Stromal cell of bone marrow (primary cell): Measurements from ENCODE around the gene FAM107A.

ENCODE experiments used
- DNase-seq: peaks from one replicate; pipeline ENCODE4 v3.0.0-alpha.2; 2012; ENCODE audit warnings: low read depth

Gene FAM107A, protein sequence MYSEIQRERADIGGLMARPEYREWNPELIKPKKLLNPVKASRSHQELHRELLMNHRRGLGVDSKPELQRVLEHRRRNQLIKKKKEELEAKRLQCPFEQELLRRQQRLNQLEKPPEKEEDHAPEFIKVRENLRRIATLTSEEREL

DNA sequence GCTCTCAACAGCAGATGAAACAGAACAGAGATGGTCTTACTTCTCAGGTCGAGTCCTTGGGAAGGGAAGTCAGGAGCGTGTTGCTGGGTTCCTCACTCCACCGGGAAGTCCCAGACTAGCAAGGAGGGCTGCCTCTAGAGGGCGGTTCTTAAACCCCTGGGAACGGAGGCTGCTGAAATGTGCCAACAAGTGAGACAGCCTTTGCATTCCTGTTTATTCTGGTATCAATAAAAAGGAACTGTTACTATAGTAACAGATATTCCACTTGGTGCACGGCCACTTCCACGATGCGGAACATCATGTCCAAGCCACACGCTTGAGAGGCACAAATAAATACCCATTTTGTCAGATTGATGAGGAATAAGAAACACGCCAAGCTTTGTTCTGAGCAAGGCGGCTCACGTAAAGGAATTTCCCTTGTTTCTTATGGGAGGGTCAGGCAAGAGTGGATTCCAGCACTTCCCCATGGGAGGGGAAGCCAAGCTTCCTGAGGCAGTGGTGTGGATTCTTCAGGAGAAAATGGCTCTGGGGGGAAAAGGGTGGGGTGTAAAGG, at the start of gene FAM107A:
FAM107A (minus strand) TSS at position 123 of the 553 bp plus-strand sequence. CDS start 7,531 bp downstream, outside the sequence.
- DNase-seq = peak; percentile 31

DNA sequence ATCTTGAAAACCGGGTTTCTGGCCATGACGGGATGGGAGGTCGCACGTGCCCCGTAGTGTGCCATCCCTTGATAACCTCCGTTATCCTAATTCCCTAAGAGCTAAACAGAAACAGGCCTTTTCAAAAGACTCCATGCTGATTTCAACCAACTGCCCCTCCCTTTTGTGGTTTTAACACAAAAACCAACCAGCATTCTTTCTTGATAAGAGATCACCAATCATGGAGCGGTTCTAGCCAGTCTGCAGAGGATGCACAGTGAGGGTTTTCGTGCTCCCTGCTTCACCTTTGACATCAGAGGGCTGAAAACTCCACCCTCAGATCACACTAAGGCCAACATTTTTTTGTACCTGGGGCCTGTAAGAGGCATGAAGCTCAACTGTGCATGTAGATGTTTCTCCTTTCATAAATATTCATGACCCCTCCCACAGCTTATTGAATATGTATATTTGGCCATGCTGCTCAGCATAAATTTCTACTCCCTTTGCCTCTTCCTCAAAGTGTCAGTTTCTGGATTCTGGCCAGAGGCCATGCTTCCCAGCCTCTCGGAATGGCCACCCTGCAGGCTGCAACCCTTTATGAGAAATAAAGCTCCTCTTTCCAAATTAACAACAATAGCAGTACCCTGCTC, 48.1 kb upstream of the FAM107A start:
- no peak for DNase-seq

DNA sequence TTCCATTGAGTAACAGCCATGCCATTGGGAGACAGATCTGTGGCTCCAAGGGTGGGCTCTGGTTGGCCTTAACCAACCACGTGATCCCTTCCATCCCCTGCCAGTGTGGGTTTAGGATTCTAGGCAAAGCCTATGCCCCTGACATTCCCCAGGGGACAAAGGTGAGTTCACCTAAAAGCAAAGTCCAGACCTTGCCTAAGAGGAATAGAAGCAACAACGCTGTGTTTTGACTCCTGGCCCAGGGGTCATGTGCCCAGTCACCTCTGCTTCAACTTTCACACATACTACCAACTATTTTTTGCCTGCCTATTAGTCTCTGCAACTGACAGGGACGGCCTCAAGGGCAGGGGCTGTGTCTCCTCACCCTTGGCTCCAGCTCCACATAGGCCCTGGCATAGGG, 47.4 kb upstream of the FAM107A start:
- DNase-seq = no peak

DNA sequence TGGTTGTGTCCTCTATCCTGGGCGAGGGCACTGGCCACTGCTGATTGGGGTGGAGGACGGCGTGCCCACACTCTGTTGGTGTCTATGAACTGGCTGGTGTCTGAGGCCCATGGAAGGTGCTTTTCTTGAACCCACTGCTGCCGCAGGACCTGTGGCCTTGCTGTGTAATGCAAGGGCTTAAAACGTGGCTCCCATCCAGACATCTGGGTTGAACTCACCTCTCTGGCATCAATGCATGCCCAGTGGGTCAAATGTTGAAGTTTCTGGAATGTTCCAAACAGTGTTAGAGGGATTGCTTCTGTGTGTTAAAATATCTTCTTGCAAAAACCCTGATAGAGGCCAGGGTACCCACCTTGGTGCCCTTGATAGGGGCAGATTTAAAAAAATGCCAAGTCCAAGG, 46.8 kb upstream of the FAM107A start:
- no peak for DNase-seq

DNA sequence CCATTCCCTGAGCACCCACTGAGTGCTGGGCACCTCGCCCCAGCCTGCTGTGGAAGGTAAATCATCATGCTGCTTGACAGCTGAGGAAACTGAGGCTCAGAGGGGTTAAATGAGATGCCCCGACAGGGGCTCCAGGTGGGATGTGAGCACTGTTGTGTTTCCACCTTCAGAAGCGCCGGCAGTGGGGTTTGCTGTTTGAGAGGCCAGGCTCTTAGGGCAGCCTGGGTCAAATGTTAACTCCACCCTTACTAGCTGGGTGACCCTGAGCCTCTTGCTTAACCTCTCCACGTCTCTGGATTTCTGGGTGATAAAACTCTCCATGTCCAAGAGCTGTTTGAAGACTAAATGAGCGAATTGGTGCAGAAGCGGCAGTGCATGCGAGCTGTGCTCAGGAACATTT, 46.3 kb upstream of the FAM107A start:
- DNase-seq = no peak

DNA sequence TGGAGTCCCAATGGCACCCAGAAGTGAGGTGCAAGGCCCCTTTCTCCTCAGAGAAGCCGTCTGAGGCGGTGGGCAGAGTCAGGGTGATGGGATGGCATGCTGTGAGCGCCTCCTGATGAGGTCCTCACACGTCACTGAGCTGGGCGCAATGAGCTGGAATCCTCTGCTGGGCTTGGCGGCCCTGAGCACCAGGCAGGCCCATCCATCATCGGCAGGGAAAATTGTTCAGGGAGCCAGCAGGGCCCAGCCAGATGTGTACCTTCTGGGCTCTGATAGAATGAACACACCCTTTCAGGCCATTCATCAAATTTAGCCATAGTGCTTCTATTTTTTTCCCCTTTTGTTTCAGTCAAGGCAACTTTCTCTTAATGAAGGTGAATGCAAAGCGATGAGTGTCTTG, 45.7 kb upstream of the FAM107A start:
- DNase-seq = no peak

DNA sequence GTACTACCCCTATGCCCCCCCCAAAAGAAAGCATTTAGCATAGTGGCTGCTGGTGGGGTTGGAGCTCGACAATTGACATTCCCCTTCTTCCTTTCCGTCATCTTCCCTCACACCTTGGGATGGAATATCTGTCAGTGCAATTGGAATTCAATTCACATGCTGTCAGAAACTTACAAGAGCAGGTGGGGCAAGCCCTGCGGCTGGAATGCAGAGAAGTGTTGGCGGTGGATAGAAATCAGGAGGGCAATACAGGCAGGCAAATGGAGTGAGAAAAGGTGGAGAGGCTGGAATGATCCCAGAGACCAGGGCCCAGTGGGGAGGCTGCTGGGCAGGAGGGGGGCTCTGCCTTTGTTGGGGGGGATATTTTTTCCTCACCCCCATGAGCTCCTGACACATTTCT, 45.2 kb upstream of the FAM107A start:
- DNase-seq = no peak

DNA sequence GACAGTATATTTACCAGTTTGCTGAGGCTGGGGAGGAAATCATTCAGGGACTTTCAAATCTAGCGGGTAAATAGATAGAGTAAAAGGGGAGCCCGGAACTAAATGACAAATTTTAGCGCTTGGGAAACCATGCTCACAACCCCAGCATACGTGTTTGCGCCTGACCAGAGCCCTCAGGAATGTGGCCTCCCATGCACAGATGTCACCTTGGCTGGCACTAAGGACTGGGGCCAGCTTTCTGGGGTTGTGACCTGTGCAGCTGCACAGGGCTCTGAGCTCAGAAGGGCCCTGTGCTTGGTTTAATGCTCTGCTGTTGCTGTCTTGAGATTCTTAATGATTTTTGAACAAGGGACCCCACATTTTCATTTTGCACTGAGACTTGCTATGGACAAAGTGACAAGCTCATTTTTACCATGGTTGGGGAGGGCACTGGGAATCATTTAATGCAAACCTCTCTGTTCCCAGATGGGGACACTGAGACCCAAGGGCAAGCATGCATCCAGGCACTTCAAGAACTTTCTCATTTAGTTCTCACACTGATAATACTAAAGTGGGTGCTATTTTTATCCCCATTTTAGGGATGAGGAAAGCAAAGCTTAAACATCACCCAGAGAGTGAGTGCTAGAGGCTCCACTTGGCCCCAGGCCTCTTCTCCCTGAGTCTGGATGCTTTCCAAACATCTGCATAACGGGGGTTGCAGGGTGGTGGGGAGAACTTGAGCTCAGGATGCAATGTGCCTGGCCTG, 44.1 kb upstream of the FAM107A start:
- no peak for DNase-seq

DNA sequence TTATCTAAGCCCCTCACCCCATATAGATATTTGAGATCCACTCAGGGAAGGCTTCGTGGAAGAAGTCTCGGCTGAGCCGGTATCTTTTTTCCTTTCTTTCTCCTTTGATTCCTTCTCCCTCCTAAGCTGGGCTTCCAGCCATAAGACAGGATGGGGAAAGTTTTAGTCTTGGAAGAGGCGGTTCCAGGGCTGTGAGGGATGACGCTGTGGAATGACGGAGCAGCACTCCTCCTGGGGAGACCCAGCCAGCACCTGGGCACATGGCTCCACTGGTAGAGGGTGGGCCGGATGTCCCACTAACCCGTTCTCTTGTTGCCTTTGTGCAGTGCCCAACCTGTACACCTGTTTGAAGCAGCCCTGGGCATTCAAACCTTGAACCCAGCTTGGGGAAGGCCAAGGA, 43.2 kb upstream of the FAM107A start:
- no peak for DNase-seq

DNA sequence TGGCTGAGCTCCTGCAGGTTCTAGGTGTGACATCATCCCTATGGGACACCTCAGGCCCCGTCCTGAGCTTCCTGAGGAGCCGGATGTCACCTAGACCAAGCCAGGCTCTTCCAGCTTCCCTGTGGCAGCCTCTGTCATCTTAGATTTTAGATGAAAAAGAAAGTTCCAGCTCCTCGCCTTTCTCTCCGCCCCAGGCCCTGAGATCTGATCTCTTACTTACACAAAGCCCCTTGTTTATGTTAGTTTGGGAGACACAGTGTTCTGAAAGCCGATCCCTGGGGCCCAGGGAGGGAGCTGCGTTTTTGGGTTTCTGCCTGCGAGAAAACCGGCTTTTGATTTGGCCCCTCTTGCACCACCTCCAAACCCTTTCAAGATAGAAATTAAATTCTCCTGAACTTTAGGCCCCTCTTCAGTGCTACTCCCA, 40.2 kb upstream of the FAM107A start:
- no peak for DNase-seq

DNA sequence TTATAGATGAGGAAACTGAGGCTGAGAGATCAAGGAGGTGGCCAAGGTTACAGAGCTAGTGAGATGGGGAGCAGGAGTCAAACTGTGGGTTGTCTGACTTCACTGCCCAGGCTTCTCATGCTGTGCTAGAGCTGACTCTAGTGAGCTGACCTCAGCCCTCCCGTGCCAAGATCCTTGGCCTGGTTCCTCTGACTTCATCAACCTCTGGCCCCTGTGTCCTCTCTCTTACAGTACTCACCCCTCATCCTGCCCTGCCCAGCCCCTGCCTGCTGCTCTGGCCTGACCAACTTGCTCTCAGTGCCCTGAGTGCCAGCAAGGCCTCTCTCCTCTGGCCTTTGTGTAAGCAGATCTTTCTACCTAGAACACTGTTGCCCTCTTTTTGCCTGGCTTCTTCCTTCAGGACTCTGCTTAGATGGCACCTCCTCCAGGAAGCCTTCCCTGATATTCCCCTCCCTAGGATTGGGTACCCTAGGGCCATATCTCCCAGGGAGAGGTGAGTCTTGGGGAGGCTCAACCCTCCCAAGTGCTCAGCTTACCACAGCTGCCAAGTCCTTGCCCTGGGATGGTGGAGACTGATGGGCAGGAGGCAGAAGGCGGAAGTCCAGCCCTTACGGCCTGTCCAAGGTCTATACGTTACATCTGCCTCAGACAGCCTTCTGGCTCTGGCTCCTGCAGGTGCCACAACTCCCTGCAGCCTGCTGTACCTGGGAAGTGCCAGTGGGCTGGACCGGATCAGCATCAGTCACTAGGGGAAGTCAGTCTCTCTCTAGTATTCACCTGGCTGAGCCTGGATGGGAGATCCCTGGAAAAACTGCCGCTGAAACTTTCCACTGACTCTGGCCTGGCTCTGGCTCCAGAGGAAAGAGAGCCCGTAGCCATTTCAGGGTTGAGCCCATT, 36.3 kb upstream of the FAM107A start:
- no peak for DNase-seq

DNA sequence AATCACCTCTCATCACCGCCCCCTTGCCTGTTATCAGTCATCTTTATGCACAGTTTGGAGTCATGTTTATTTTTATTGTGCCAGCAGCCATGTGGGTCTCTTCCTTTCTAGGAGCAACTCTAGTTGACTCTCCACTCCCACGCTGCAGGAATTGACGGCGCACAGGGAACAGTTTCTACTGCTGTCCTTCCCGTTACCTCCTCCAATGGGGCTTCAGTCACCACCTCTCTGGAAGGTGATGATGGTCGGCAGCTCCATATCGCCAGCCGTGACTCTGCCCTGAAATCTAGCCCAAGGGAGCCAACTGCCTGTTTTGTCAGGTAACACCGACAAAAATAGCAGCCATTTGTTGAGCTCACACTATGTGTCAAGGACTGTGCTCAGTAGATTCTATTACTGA, 35.6 kb upstream of the FAM107A start:
- no peak for DNase-seq

DNA sequence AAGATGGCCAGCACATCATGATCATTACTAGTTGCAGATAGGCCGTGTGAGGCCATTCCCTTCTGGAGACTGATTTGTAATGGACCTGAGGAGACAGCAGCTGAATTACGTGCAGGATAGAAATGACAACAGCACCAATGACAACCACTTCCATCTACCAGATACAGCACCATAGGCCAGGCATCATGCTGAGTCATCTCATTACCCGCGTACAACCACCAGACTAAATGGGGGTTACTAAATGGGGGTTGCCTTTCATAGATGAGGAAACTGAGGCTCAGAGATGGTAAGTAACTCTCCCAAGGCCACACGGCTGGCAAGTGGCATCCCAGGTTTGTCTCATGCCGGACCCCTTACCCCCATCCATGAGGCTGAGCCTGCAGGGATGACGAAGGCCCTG, 32.8 kb upstream of the FAM107A start:
- DNase-seq = no peak

DNA sequence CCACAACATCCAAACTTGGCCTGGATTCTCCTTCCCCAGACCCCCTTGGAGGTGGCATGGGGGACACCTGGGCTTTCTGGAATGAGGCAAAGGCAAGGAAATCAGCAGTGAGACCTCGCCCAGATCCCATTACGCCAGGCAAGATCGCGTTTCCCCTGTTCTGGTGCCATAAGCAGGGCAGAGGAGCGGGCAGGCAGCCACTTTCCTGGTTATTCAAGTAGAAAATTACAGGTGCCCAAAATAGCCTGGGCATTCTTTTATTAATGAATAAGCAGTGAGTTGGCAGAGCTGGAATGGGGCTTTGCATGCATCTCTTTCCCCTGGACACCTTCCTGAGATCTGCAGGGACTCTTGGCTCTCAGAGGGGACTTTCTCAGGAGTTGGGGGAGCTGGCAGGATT, 31.5 kb upstream of the FAM107A start:
- no peak for DNase-seq

DNA sequence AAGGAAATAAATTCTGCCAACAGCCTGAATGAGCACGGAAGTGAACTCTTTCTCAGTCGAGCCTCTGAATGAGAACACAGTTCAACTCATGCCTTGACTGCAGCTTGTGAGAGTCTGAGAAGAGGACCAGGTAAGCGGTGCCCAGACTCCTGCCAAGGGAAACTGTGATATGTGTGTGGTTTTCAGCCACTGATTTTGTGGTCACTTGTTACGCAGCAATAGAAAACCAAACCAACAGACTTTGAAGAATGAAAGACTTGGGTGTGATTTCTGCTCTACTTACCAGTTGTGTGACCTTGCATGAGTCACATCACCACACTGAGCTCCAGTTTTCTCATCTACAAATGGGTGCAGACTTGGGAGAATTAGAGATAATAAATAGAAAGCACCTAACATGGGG, 30.6 kb upstream of the FAM107A start:
- no peak for DNase-seq

DNA sequence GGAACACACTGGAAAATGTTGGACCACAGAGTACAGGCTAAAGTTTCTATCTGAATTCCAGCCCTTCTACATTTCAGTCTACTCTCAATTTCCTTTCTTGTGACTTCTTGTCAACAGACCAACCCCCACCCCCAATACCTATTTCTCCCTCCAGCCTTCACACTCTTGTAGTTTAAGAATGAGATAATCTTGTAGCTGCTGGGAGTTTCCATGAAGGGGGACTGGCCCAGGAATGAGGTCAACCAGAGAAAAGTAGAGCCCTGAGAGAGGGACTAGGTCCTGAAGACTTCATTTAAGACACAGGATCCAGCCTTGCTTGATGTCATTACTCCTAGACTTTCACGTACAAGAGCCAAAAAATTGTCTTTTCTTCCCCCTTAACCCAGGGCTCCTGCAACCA, 29.5 kb upstream of the FAM107A start:
- DNase-seq = no peak

DNA sequence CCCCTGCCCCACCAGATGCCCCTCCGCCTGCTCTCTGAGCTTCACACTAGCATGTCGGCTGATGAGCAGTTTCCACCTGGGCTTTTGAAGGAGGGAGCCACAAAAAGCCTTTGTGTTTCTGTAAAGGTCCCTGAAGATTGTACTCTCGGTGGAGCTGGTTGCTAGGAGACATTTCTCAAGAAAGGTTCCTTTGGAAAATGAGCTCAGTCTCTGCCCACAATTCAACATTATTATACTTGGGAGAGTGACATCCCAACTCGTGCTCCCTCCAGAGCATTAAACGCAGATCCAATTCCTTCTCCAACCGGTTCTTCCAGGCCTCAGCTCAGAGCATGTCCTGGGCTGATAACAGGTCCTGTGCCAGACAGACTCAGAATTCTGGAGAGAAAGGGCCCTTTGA, 26.8 kb upstream of the FAM107A start:
- DNase-seq = no peak

DNA sequence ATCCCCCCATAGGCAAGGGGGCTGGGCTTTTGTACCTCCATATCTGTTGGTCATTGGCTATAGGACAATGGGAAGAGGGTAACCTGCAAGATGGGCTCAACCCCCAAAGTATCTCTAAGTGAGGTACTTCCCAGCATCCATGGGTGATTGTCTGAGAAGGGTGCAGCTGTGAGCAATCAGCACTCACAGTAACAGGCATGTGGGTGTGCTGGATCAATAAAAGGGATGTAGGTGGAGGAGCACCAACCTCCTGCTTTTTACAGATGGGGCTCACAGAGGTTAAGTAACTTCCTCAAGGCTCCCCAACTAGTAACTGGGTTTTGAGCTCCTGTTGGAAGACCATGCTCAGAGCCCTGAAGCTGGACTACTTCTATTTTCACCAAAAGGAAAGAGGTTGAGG, 26.4 kb upstream of the FAM107A start:
- DNase-seq = no peak

DNA sequence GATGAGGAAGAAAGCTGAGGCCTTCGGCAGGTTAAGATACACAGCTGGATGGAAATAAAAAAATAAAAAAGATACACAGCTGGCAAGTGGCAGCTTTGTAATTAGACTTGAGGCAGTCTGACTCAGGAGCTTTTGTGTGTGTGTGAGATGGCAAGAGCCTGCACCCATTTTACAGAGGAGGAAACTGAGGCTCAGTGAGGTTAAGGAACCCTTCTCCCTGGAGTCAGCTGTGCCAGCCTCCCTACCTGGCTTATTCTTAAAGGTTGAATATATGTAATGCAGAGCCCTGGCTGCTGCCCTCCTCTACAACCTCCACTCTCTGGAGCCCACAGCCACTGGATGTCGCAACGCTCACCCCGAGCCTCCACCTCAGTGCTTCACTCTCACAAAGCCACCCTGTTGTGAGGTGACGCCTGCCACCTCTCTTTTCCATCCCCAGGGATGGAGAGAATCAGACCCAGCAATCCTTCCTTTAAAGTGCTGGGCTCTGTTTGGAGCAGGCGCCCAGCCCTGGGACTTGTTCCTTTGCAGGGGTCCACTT, 20.6 kb upstream of the FAM107A start:
- DNase-seq = no peak

DNA sequence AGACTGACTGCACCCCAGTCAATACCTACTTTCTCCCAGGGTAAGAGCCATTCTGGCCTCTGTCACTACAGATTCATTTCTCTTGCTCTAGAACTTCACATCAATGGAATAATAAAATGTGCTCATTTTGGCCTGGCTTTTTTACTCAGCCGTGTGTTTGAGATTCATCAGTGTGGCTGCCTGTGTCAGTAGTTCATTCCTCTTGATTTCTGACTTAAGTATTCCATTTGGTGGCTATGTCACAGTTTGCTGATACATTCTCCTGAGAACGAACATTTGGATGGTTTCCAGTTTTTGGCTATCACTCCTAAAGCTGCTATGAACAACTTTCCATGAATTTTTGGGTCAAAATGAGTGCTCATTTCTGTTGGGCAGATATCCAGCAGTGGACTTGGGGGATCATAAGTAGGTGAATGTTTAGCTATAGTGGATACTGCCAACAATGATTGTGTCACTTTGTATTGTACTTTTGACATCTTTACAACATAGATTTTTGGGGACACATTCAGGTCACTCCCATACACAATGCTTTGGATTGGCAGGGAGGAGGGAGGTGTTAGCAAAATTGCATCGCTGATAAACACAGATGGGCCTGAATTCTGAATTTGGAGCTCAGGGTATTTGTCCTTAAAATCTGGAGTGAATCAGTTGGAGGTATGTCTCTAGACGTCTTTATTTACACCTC, 19.8 kb upstream of the FAM107A start:
- DNase-seq = no peak

DNA sequence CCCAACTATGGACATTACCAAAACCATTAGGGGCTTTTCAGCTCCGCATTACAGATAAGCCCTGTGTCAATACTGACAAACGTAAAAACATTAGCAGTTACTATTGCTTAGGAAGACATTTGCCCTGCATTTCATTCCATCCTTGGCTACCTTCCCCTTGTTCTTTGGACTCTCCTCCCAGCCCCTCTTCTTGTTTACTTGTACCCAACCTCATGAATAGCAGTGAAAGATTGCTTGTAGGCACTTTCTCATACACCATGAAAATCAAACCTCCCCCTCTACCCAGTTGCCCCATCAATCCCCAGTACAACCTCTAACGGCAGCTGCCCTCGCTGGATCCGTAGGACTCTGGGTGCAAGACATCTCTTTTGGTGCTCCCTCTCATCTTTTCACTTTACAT, 16.9 kb upstream of the FAM107A start:
- DNase-seq = no peak
